GM04503 (cell line): ENCODE measurements around the gene HMX1.

ENCODE experiments used
- DNase-seq: peaks from one replicate; pipeline ENCODE4 v3.0.0-alpha.2; 2012; ENCODE audit warnings: low read depth

HMX1 gene

GRCh38 chr4:8818063-8818881, 53.4 kb downstream of the HMX1 start:
- no peak for DNase-seq

GRCh38 chr4:8817813-8818062, 53.9 kb downstream of the HMX1 start:
- DNase-seq = no peak

- DNase-seq = no peak
These were observed 54.4 kb downstream of the HMX1 start for GRCh38 chr4:8817096-8817812.
